OCI-LY3 (cell line): Measurements from ENCODE around the gene TACR1.

ENCODE experiments used
- EZH2phosphoT487 ChIP-seq: fragments of 200-600 bp; shearing (Covaris generic); IDR thresholded peaks from 2 replicates; pipeline ENCODE4 v1.6.1; 2018; ENCODE audit warnings: antibody characterized with exemption, mixed run types, low read depth
- TF ChIP-seq, protein P1 (sequence below): fragments of 200-600, 300-600 bp; sonication (generic); IDR thresholded peaks from 2 replicates; pipeline ENCODE4 v1.5.1; 2014; ENCODE audit warnings: antibody characterized with exemption, low read length, low read depth

DNA sequence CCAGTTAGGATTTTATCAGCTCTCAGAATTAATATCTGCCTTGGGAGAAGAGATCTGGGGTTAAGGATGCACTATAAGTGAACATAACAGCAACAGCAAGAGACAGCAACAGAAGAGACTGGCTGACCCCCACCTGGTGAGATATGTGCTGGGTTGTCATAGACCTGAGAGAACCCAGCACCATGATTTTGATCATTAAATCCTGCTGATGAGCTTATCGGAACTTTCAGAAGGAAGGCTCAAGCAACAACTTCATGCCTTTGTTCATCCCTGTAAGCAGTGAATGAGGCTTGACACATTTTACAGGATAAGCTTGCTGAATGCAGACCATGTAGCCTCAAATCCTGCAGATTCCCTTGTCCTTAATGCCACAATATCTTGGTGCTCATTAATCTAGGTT is 140.9 kb downstream of the TACR1 start:
- TF ChIP-seq, protein P1, sequence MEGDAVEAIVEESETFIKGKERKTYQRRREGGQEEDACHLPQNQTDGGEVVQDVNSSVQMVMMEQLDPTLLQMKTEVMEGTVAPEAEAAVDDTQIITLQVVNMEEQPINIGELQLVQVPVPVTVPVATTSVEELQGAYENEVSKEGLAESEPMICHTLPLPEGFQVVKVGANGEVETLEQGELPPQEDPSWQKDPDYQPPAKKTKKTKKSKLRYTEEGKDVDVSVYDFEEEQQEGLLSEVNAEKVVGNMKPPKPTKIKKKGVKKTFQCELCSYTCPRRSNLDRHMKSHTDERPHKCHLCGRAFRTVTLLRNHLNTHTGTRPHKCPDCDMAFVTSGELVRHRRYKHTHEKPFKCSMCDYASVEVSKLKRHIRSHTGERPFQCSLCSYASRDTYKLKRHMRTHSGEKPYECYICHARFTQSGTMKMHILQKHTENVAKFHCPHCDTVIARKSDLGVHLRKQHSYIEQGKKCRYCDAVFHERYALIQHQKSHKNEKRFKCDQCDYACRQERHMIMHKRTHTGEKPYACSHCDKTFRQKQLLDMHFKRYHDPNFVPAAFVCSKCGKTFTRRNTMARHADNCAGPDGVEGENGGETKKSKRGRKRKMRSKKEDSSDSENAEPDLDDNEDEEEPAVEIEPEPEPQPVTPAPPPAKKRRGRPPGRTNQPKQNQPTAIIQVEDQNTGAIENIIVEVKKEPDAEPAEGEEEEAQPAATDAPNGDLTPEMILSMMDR: no peak
- no peak for TF ChIP-seq EZH2phosphoT487
